Loucy (cell line): Measurements from ENCODE around the gene PDPR.
"Not testable (repeated sequence)": the region's sequence is repeated elsewhere in the genome, so short reads cannot be mapped to it uniquely, and the experiment has no call there.

Source experiments
- H2AFZ ChIP-seq: fragments of 200-600 bp; sonication (generic); 2 replicates; pipeline ENCODE4 v1.6.0; 2016; ENCODE audit warnings: antibody characterized with exemption, mild to moderate bottlenecking, low read length, moderate library complexity
- H3F3A ChIP-seq: fragments of 200-600 bp; 2 replicates; pipeline ENCODE4 v1.6.0; 2016; ENCODE audit warnings: antibody characterized with exemption, low read depth, mild to moderate bottlenecking
- H3K27me3 ChIP-seq: fragments of 200-600 bp; sonication (generic); 2 replicates; pipeline ENCODE4 v1.6.1; 2014; ENCODE audit warnings: low read length, mild to moderate bottlenecking; ENCODE audit not compliant: insufficient read depth, poor library complexity, severe bottlenecking
- H3K36me3 ChIP-seq: fragments of 200-600 bp; sonication (generic); 2 replicates; pipeline ENCODE4 v1.6.1; 2016; ENCODE audit warnings: low read length; ENCODE audit not compliant: insufficient read depth
- H3K4me1 ChIP-seq: fragments of 200-600 bp; sonication (generic); 2 replicates; pipeline ENCODE4 v1.5.1; 2014; ENCODE audit warnings: low read length, mild to moderate bottlenecking; ENCODE audit not compliant: insufficient read depth, poor library complexity, severe bottlenecking
- H3K4me2 ChIP-seq: fragments of 200-600 bp; sonication (generic); 2 replicates; pipeline ENCODE4 v1.6.0; 2014; ENCODE audit warnings: antibody characterized with exemption, low read length, low read depth, mild to moderate bottlenecking; ENCODE audit not compliant: poor library complexity, severe bottlenecking
- H3K4me3 ChIP-seq: fragments of 200-600 bp; sonication (generic); 2 replicates; pipeline ENCODE4 v1.5.1; 2014; ENCODE audit warnings: low read length, mild to moderate bottlenecking, mixed read lengths; ENCODE audit not compliant: poor library complexity, severe bottlenecking
- H3K79me2 ChIP-seq: fragments of 200-600 bp; sonication (generic); 2 replicates; pipeline ENCODE4 v1.6.1; 2014; ENCODE audit warnings: low read length; ENCODE audit not compliant: insufficient read depth
- H3K9ac ChIP-seq: fragments of 200-600 bp; sonication (generic); 2 replicates; pipeline ENCODE4 v1.6.0; 2014; ENCODE audit warnings: mild to moderate bottlenecking, low read depth, low read length, moderate library complexity; ENCODE audit not compliant: poor library complexity, severe bottlenecking
- H3K9me2 ChIP-seq: fragments of 200-600 bp; sonication (generic); replicated peaks from 2 replicates; pipeline ENCODE4 v1.6.1; 2016; ENCODE audit warnings: low read depth, low read length, mixed read lengths
- H3K9me3 ChIP-seq: fragments of 200-600 bp; sonication (generic); 2 replicates; pipeline ENCODE4 v1.6.1; 2014; ENCODE audit warnings: mild to moderate bottlenecking, antibody characterized with exemption, low read length, low read depth; ENCODE audit not compliant: insufficient read depth
- H4K20me1 ChIP-seq: fragments of 200-600 bp; sonication (generic); 2 replicates; pipeline ENCODE4 v1.6.0; 2014; ENCODE audit warnings: antibody characterized with exemption, low read length, mild to moderate bottlenecking; ENCODE audit not compliant: insufficient read depth, poor library complexity, severe bottlenecking
- EZH2phosphoT487 ChIP-seq: fragments of 200-600 bp; IDR thresholded peaks from 2 replicates; pipeline ENCODE4 v1.6.1; 2018; ENCODE audit warnings: antibody characterized with exemption, mild to moderate bottlenecking, moderate library complexity, borderline replicate concordance
- TF ChIP-seq, protein P1 (sequence below): fragments of 200-600 bp; sonication (generic); conservative IDR thresholded peaks from 2 replicates; pipeline ENCODE4 v1.5.1; 2014; ENCODE audit warnings: mild to moderate bottlenecking, antibody characterized with exemption, low read length

The PDPR gene

GRCh38 chr16:70152578-70153302, 38.6 kb downstream of the PDPR start:
- no peak overlapping the region for H3K4me2 ChIP-seq
- no peak overlapping the region for H3K9ac ChIP-seq
- no peaks in the 10 kb centered on the region for H3K9me2 ChIP-seq
- no peaks in the 10 kb centered on the region for H3K79me2 ChIP-seq
- H3F3A ChIP-seq = no peaks in the 10 kb centered on the region
- H3K9me3 ChIP-seq = no peaks in the 10 kb centered on the region
- no peaks in the 10 kb centered on the region for H3K4me1 ChIP-seq
- TF ChIP-seq EZH2phosphoT487 = no peak
- TF ChIP-seq, protein P1, sequence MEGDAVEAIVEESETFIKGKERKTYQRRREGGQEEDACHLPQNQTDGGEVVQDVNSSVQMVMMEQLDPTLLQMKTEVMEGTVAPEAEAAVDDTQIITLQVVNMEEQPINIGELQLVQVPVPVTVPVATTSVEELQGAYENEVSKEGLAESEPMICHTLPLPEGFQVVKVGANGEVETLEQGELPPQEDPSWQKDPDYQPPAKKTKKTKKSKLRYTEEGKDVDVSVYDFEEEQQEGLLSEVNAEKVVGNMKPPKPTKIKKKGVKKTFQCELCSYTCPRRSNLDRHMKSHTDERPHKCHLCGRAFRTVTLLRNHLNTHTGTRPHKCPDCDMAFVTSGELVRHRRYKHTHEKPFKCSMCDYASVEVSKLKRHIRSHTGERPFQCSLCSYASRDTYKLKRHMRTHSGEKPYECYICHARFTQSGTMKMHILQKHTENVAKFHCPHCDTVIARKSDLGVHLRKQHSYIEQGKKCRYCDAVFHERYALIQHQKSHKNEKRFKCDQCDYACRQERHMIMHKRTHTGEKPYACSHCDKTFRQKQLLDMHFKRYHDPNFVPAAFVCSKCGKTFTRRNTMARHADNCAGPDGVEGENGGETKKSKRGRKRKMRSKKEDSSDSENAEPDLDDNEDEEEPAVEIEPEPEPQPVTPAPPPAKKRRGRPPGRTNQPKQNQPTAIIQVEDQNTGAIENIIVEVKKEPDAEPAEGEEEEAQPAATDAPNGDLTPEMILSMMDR = no peak
- H4K20me1 ChIP-seq = no peaks in the 10 kb centered on the region
- no peak overlapping the region for H2AFZ ChIP-seq
- H3K27me3 ChIP-seq = no peaks in the 10 kb centered on the region
- H3K4me3 ChIP-seq = no peak overlapping the region
- peaks cover 85% of the 10 kb centered on the region for H3K36me3 ChIP-seq

- H3K9me2 ChIP-seq, H3K4me1 ChIP-seq, H3F3A ChIP-seq, H3K9ac ChIP-seq, H3K27me3 ChIP-seq, H3K79me2 ChIP-seq, H2AFZ ChIP-seq, H3K4me3 ChIP-seq, H3K4me2 ChIP-seq, H4K20me1 ChIP-seq, H3K9me3 ChIP-seq: not testable (repeated sequence)
- H3K36me3 ChIP-seq = peaks cover 87% of the 10 kb centered on the region
These were observed 40.6 kb downstream of the PDPR start for GRCh38 chr16:70154736-70155135.

GRCh38 chr16:70156207-70156978, 42.3 kb downstream of the PDPR start:
- H3K4me2 ChIP-seq = no peak overlapping the region
- H3K4me1 ChIP-seq = no peaks in the 10 kb centered on the region
- H3K79me2 ChIP-seq = no peaks in the 10 kb centered on the region
- peaks cover 91% of the 10 kb centered on the region for H3K36me3 ChIP-seq
- H4K20me1 ChIP-seq = no peaks in the 10 kb centered on the region
- no peak overlapping the region for H3K4me3 ChIP-seq
- H3F3A ChIP-seq = no peaks in the 10 kb centered on the region
- H3K27me3 ChIP-seq = no peaks in the 10 kb centered on the region
- H3K9ac ChIP-seq = no peak overlapping the region
- no peaks in the 10 kb centered on the region for H3K9me3 ChIP-seq
- no peaks in the 10 kb centered on the region for H3K9me2 ChIP-seq
- TF ChIP-seq, protein P1 = no peak
- TF ChIP-seq EZH2phosphoT487 = no peak
- no peak overlapping the region for H2AFZ ChIP-seq
